ENCODE results near the gene TTC33.

DNA sequence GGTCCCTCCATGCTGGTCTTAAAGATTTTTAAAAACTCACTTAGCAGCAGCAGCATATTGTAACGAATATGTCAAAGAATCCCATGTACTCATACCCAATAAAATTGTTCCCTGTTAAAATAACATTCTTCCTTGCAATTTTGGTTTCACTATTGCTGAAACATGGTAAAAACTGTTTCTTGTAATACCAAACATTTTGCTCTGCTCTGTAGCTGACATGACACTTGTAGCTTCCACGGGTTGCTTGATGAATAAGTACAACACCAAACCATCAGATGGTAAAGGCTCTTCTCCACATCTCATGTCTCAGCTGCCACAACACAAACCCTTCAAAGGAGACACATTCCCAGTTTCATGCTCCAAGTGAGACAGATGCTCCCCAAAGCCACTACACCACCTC lies 256.8 kb downstream of the TTC33 start:
- TF ChIP-seq, protein P1, sequence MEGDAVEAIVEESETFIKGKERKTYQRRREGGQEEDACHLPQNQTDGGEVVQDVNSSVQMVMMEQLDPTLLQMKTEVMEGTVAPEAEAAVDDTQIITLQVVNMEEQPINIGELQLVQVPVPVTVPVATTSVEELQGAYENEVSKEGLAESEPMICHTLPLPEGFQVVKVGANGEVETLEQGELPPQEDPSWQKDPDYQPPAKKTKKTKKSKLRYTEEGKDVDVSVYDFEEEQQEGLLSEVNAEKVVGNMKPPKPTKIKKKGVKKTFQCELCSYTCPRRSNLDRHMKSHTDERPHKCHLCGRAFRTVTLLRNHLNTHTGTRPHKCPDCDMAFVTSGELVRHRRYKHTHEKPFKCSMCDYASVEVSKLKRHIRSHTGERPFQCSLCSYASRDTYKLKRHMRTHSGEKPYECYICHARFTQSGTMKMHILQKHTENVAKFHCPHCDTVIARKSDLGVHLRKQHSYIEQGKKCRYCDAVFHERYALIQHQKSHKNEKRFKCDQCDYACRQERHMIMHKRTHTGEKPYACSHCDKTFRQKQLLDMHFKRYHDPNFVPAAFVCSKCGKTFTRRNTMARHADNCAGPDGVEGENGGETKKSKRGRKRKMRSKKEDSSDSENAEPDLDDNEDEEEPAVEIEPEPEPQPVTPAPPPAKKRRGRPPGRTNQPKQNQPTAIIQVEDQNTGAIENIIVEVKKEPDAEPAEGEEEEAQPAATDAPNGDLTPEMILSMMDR (IDR thresholded peaks at IDR 0.05), result no peak
- TF ChIP-seq, protein P2, sequence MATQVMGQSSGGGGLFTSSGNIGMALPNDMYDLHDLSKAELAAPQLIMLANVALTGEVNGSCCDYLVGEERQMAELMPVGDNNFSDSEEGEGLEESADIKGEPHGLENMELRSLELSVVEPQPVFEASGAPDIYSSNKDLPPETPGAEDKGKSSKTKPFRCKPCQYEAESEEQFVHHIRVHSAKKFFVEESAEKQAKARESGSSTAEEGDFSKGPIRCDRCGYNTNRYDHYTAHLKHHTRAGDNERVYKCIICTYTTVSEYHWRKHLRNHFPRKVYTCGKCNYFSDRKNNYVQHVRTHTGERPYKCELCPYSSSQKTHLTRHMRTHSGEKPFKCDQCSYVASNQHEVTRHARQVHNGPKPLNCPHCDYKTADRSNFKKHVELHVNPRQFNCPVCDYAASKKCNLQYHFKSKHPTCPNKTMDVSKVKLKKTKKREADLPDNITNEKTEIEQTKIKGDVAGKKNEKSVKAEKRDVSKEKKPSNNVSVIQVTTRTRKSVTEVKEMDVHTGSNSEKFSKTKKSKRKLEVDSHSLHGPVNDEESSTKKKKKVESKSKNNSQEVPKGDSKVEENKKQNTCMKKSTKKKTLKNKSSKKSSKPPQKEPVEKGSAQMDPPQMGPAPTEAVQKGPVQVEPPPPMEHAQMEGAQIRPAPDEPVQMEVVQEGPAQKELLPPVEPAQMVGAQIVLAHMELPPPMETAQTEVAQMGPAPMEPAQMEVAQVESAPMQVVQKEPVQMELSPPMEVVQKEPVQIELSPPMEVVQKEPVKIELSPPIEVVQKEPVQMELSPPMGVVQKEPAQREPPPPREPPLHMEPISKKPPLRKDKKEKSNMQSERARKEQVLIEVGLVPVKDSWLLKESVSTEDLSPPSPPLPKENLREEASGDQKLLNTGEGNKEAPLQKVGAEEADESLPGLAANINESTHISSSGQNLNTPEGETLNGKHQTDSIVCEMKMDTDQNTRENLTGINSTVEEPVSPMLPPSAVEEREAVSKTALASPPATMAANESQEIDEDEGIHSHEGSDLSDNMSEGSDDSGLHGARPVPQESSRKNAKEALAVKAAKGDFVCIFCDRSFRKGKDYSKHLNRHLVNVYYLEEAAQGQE (IDR thresholded peaks at IDR 0.05; ENCODE audit: insufficient read depth in 1 of 2, low read depth in 2 of 2, low read length in 1 of 2), result no peak
- TF ChIP-seq POLR2AphosphoS5 (IDR thresholded peaks at IDR 0.05; ENCODE audit: low read depth, low read length), result no peak
- no peak for TF ChIP-seq TCF7L2 (IDR thresholded peaks at IDR 0.05; ENCODE audit: low read depth, low read length)
- TF ChIP-seq SIN3A (IDR thresholded peaks at IDR 0.05; ENCODE audit: borderline replicate concordance, insufficient read depth, low read depth, low read length), result no peak
